Measurements from ENCODE around the gene SHPK. TPM values are rescaled to one million over a fixed set of nuclear protein-coding genes. Genes with fewer than 3 reads are reported as not detected.
"Not testable (repeated sequence)": the region's sequence is repeated elsewhere in the genome, so short reads cannot be mapped to it uniquely, and the experiment has no call there.

The SHPK gene
- total RNA-seq, 1 donor = 4.7 TPM

GRCh38 chr17:3592216-3592860 is 43.7 kb downstream of the SHPK start:
- H3K4me3 ChIP-seq (ENCODE audit: low read length) = no peak overlapping the region

GRCh38 chr17:3590768-3591167 is 45.3 kb downstream of the SHPK start:
- Histone ChIP-seq H3K4me1 (ENCODE audit: insufficient read depth, low read length) (no peaks in the 10 kb centered on the region), H3K27me3 (ENCODE audit: insufficient read depth, low read length) (no peaks in the 10 kb centered on the region), H3K4me3 (ENCODE audit: low read length) (no peak overlapping the region), H3K9me3 (ENCODE audit: low read depth, low read length) (no peaks in the 10 kb centered on the region)

More at GRCh38 chr17:3592216-3592860, 43.7 kb downstream of the SHPK start:
- Histone ChIP-seq H3K4me1 (ENCODE audit: insufficient read depth, low read length) (no peaks in the 10 kb centered on the region), H3K27me3 (ENCODE audit: insufficient read depth, low read length) (no peaks in the 10 kb centered on the region), H3K9me3 (ENCODE audit: low read depth, low read length) (no peaks in the 10 kb centered on the region)

- no peaks in the 10 kb centered on the region for H3K9me3 ChIP-seq (ENCODE audit: low read depth, low read length)
- no peaks in the 10 kb centered on the region for H3K4me1 ChIP-seq (ENCODE audit: insufficient read depth, low read length)
- H3K27me3 ChIP-seq (ENCODE audit: insufficient read depth, low read length) = no peaks in the 10 kb centered on the region
- H3K4me3 ChIP-seq (ENCODE audit: low read length) = no peak overlapping the region
These were observed 45.8 kb downstream of the SHPK start for GRCh38 chr17:3590231-3590630.

- H3K27me3 ChIP-seq (ENCODE audit: insufficient read depth, low read length) = no peaks in the 10 kb centered on the region
- H3K4me1 ChIP-seq (ENCODE audit: insufficient read depth, low read length) = no peaks in the 10 kb centered on the region
- H3K9me3 ChIP-seq (ENCODE audit: low read depth, low read length) = no peaks in the 10 kb centered on the region
- no peak overlapping the region for H3K4me3 ChIP-seq (ENCODE audit: low read length)
These were observed 46.3 kb downstream of the SHPK start for GRCh38 chr17:3589784-3590183.

- Histone ChIP-seq H3K4me3 (ENCODE audit: low read length) (no peak overlapping the region), H3K27me3 (ENCODE audit: insufficient read depth, low read length) (no peaks in the 10 kb centered on the region), H3K4me1 (ENCODE audit: insufficient read depth, low read length) (no peaks in the 10 kb centered on the region), H3K9me3 (ENCODE audit: low read depth, low read length) (no peaks in the 10 kb centered on the region)
These were observed 50.2 kb downstream of the SHPK start for GRCh38 chr17:3585826-3586225.

GRCh38 chr17:3583456-3583855 is 52.6 kb downstream of the SHPK start:
- Histone ChIP-seq H3K4me1 (ENCODE audit: insufficient read depth, low read length) (no peaks in the 10 kb centered on the region), H3K4me3 (ENCODE audit: low read length) (no peak overlapping the region), H3K9me3 (ENCODE audit: low read depth, low read length) (no peaks in the 10 kb centered on the region), H3K27me3 (ENCODE audit: insufficient read depth, low read length) (no peaks in the 10 kb centered on the region)

GRCh38 chr17:3582915-3583314 is 53.1 kb downstream of the SHPK start:
- Histone ChIP-seq H3K27me3 (ENCODE audit: insufficient read depth, low read length) (no peaks in the 10 kb centered on the region), H3K9me3 (ENCODE audit: low read depth, low read length) (no peaks in the 10 kb centered on the region), H3K4me3 (ENCODE audit: low read length) (no peak overlapping the region), H3K4me1 (ENCODE audit: insufficient read depth, low read length) (no peaks in the 10 kb centered on the region)

- H3K27me3 ChIP-seq (ENCODE audit: insufficient read depth, low read length); H3K4me3 ChIP-seq (ENCODE audit: low read length); H3K4me1 ChIP-seq (ENCODE audit: insufficient read depth, low read length); H3K9me3 ChIP-seq (ENCODE audit: low read depth, low read length): not testable (repeated sequence)
These were observed 57.4 kb downstream of the SHPK start for GRCh38 chr17:3578667-3579066.

GRCh38 chr17:3576970-3577369 is 59.1 kb downstream of the SHPK start:
- H3K9me3 ChIP-seq (ENCODE audit: low read depth, low read length) = no peaks in the 10 kb centered on the region
- no peaks in the 10 kb centered on the region for H3K27me3 ChIP-seq (ENCODE audit: insufficient read depth, low read length)
- no peak overlapping the region for H3K4me3 ChIP-seq (ENCODE audit: low read length)
- H3K4me1 ChIP-seq (ENCODE audit: insufficient read depth, low read length) = no peaks in the 10 kb centered on the region

GRCh38 chr17:3575511-3575910 is 60.5 kb downstream of the SHPK start:
- Histone ChIP-seq H3K4me1 (ENCODE audit: insufficient read depth, low read length) (no peaks in the 10 kb centered on the region), H3K27me3 (ENCODE audit: insufficient read depth, low read length) (no peaks in the 10 kb centered on the region), H3K4me3 (ENCODE audit: low read length) (no peak overlapping the region), H3K9me3 (ENCODE audit: low read depth, low read length) (no peaks in the 10 kb centered on the region)

GRCh38 chr17:3574231-3574630 is 61.8 kb downstream of the SHPK start:
- Histone ChIP-seq H3K4me3 (ENCODE audit: low read length) (no peak overlapping the region), H3K9me3 (ENCODE audit: low read depth, low read length) (no peaks in the 10 kb centered on the region), H3K4me1 (ENCODE audit: insufficient read depth, low read length) (no peaks in the 10 kb centered on the region), H3K27me3 (ENCODE audit: insufficient read depth, low read length) (no peaks in the 10 kb centered on the region)

- no peaks in the 10 kb centered on the region for H3K4me1 ChIP-seq (ENCODE audit: insufficient read depth, low read length)
- no peaks in the 10 kb centered on the region for H3K27me3 ChIP-seq (ENCODE audit: insufficient read depth, low read length)
- H3K4me3 ChIP-seq (ENCODE audit: low read length) = no peak overlapping the region
- no peaks in the 10 kb centered on the region for H3K9me3 ChIP-seq (ENCODE audit: low read depth, low read length)
These were observed 62.6 kb downstream of the SHPK start for GRCh38 chr17:3573246-3574100.

GRCh38 chr17:3572231-3572630 is 63.8 kb downstream of the SHPK start:
- H3K4me1 ChIP-seq (ENCODE audit: insufficient read depth, low read length) = no peaks in the 10 kb centered on the region
- H3K27me3 ChIP-seq (ENCODE audit: insufficient read depth, low read length) = no peaks in the 10 kb centered on the region
- no peak overlapping the region for H3K4me3 ChIP-seq (ENCODE audit: low read length)
- no peaks in the 10 kb centered on the region for H3K9me3 ChIP-seq (ENCODE audit: low read depth, low read length)

GRCh38 chr17:3571043-3571900 is 64.8 kb downstream of the SHPK start:
- H3K4me3 ChIP-seq (ENCODE audit: low read length) = no peak overlapping the region
- no peaks in the 10 kb centered on the region for H3K9me3 ChIP-seq (ENCODE audit: low read depth, low read length)

GRCh38 chr17:3569534-3570137 is 66.4 kb downstream of the SHPK start:
- H3K4me1 ChIP-seq (ENCODE audit: insufficient read depth, low read length) = no peaks in the 10 kb centered on the region
- no peaks in the 10 kb centered on the region for H3K9me3 ChIP-seq (ENCODE audit: low read depth, low read length)
- H3K27me3 ChIP-seq (ENCODE audit: insufficient read depth, low read length) = no peaks in the 10 kb centered on the region
- no peak overlapping the region for H3K4me3 ChIP-seq (ENCODE audit: low read length)

More at GRCh38 chr17:3571043-3571900, 64.8 kb downstream of the SHPK start:
- Histone ChIP-seq H3K4me1 (ENCODE audit: insufficient read depth, low read length) (no peaks in the 10 kb centered on the region), H3K27me3 (ENCODE audit: insufficient read depth, low read length) (no peaks in the 10 kb centered on the region)

All from mononuclear cell (primary cell).